ENCODE results near the gene CLN6.

The CLN6 gene

DNA sequence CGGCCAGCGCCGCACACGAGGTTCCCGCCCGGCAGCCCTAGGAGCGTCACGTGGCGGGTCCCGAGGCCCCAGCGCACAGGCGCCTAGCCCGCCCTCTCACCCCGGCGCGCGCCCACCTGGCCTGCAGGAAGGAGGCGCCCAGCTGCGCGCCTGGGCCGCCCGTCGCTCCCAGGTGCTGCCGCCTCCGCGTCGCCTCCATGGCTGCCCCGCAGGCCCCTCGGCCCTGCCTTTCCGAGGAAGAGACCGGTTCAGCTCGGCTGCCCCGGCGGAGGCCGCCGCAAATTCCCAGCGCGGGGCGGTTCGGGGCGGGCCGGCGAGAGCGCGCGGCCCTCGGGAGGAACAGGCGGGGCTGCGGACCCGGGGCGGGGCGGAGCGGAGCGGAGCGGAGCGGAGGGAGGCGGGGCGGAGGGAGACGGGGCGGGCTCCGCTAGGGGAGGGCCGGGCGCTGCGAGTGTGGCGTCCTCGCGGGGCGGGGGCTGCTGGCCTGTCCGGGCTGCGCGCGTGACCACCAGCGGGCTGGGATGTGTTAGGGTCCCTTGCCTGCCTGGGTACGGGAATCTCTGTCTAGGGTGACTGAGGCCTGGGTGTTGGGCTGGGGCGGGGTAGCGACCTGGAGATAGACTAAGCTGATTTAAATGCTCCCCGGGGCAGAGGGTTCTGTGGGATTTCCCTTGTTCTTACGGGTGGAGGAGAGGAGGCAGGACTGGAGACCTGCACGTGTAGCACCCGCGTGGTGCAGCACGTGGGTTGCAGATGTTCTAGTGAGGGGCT lies at the start of gene CLN6:
Gene CLN6 (minus strand): TSS at position 343 of the 771 bp plus-strand sequence. CDS start 144 bp downstream, at position 199.
- DNase-seq, result peak; percentile 81

DNA sequence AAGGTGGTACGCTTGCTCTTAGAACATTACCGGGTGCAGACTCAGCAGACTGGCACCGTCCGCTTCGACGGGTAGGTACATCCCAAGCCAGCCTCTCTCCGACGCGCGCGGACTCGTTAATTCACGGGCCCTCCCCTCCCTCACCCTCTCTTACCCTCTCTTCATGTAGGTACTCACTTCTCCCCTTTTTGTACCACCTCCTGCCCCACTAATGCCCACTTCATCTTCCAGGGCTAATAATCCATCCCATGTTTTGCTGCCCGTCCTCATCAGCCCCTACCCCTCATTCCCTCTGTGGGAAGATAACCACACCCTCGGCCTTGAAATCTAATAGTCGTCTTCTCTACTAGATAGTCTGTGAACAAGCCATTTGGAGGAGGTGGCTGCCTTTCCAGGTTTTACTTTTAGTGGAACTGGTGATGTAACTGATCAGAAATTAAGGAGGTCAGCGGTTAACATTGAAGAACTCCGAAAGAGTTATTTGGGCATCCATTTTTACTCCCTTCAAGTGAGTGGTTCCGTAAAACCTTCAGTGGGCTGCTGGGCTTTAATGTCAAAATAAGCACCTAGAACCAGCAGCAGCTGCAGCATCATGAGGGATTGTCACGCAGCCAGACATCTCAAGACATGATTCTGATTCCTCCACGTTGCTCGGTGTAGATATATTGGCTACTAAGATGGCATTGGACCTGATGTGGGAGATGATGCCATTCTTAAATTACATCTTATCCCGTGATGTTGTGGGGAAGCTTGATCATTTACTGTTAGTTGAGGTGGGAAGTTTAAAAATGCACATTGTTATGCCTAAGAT lies 49.3 kb upstream of the CLN6 start:
- peak; percentile 52 for DNase-seq

DNA sequence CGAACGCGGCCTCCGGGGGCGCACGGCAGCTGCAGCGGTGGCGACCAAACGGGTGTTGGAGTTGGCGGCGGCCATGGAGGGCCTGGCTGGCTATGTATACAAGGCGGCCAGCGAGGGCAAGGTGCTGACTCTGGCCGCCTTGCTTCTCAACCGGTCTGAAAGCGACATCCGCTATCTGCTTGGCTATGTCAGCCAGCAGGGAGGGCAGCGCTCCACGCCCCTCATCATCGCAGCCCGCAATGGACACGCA lies 48.7 kb upstream of the CLN6 start:
- no peak for DNase-seq

- DNase-seq, result peak; percentile 97
Observed at GRCh38 chr15:68277603-68278344, 48.2 kb upstream of the CLN6 start, which contains the start of gene FEM1B. FEM1B (plus strand) TSS chr15:68277745; CDS start chr15:68278418, 673 bp downstream.

DNA sequence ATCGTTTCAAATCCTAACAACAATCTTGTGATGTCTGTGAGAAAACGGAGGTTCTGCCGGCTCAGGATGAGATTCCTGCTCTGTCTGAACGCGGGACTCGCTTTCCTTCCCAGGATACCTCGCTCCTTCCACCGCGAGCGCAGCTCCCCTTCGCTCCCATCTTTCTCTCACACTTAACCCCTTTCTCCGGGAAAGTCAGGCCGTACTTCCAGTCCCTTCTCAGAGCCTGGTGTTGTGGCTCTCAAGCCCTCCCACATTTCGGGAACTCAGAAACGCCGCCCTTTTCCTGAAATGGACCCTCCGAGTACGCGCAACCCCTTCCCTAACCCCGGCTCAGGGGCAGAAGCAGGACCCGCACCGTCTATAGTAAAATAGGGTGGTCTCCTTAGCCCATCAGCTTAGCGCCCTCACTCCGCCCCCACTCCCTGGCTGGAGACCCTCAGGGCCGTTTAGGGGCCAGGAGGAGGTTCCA lies 47.6 kb upstream of the CLN6 start:
- DNase-seq, result peak; percentile 74

GRCh38 chr15:68276668-68277067 lies 47.1 kb upstream of the CLN6 start:
- no peak for DNase-seq

GRCh38 chr15:68275165-68275746 lies 45.7 kb upstream of the CLN6 start:
- no peak for DNase-seq

GRCh38 chr15:68274201-68274848 lies 44.8 kb upstream of the CLN6 start:
- DNase-seq, result no peak

DNA sequence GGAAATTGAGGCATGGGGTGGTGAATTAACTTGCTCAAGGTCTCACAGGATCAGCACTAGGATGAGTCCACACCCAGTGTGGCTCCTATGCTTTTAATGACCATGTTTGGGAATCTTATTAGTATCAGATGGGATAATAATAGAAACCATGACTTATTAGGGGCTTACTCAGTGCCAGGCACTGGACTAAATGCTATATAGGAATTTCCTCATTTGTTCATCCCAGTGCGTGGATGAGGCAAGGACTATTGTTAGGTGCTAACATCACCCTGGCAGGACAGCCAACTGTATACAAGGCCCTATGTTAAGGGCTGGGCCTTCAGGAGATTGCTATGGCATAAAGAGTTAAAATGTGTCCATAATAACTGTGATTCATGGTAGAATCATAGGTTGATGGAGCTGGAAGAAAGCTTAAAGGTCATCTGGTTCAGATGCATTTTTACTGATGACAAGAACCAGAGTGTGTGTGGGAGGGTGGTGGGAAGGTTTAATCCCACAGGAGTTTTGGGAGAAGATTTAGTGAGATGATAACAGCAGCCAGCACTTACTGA lies 43.3 kb upstream of the CLN6 start:
- no peak for DNase-seq

DNA sequence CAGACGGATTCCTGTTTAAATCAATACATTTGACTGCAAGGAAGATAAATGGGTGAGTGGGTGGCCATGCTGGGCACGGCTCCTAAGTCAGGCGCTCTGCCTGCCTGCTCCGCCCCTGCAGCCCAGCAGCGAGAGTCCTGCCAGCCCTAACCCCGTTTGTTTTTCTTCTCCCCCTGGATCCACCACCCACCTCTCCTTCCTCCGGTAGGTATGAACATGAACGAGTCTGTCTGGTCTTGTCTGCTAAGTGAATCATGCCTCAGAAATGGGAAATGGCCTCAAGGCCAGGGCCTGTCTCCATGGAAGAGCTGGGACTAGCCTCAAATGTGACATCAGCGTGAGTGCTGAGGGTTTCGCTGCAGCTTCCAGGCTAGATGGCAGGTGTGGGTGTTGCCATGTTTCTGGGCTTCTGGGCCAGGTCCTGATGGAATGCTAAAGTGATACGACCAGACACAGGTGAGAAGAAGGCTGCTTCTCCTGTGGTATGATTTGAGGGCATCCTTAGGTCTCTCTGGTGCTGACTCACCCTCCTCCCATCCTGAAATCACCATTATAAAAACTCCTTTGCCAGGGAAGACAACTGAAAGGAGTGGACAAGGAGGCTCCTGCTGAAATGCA lies 42.4 kb upstream of the CLN6 start:
- no peak for DNase-seq

GRCh38 chr15:68268405-68268804 lies 38.9 kb upstream of the CLN6 start:
- DNase-seq, result no peak

- no peak for DNase-seq
Observed at GRCh38 chr15:68265674-68266073, 36.1 kb upstream of the CLN6 start.

- DNase-seq, result no peak
Observed at GRCh38 chr15:68265081-68265480, 35.6 kb upstream of the CLN6 start.

GRCh38 chr15:68264282-68264681 lies 34.8 kb upstream of the CLN6 start:
- no peak for DNase-seq

DNA sequence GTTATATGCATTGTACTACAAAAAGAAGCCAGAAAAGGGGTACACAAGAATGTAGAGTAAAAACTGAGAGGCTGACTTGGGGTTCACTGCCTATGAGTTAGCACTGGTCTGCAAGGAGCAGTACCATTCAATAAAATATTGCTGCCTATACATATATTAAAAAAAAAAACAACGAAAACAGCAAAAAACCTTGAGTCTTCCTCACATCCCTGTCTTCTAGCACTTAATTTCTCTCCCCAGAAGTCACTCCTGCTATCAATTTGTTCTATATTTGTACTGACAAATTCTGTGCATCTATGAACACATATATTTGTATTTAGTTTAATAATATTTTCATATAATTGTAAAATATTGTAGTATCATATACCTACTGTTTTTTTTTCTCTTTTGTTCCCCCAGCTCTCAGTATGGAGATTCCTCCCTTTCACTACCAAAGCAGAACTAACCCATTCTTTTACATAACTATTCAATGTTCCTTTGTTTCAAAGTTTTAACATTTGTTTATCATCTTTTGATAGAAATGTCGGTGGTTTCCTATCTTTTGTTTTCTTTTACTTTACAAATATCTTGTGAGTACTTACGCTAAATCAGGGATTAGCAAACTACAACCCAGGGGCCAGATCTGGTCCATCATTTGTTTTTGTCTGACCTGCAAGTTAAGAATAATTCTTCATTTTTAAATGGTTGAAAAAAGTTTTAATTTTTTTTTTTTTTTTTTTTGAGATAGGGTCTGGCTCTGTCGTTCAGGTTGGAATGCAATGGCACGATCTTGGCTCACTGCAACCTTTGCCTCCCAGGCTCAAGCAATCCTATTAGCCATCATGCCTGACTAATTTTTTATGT lies 33.2 kb upstream of the CLN6 start:
- DNase-seq, result no peak

GRCh38 chr15:68261980-68262379 lies 32.5 kb upstream of the CLN6 start:
- DNase-seq, result no peak

DNA sequence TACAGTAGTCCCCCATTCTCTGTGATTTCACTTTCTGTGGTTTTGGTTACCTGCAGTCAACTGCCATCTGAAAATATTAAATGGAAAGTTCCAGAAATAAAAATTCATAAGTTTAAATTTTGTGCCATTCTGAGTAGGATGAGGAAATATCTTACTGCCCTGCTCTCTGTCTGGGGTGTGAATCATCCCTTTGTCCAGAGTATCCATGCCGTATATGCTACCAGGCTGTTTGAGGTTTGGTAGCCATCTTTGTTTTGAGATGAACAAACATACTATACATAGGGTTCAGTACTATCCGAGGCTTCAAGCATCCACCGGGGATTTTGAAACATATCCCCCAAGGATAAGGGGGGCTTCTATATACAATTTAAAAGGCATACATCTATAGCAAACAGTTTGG lies 31.7 kb upstream of the CLN6 start:
- DNase-seq, result no peak

DNA sequence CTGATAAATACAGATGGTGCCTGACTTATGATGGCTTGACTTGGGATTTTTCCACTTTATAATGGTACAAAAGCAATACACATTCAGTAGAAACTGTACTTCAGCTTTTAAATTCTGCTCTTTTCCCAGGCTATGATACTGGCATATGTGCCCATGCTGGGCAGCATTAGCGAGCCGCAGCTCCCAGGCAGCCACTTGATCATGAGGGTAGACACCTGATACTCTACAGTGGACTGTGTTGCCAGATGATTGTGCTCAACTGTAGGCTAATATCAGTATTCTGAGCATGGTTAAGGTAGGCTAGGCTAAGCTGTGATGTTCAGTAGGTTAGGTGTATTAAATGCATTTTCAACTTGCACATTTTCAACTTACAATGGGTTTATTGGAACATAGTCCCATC lies 30.4 kb upstream of the CLN6 start:
- DNase-seq, result no peak

GRCh38 chr15:68258692-68259091 lies 29.2 kb upstream of the CLN6 start:
- DNase-seq, result no peak

GRCh38 chr15:68256675-68257450 lies 27.3 kb upstream of the CLN6 start:
- no peak for DNase-seq

All from NCI-H1105 (cell line).